Adrenal gland (tissue), 5 donors: ENCODE measurements around the gene CHSY3.

Source experiments
- CTCF ChIP-seq, 6 experiments: fragments of 450-650 bp in 4 of 6; fragments of 200-600 bp in 2 of 6; sonication (generic) in 1 of 6; IDR thresholded peaks; 1 replicate in 5 of 6; 2 replicates in 1 of 6; pipeline versions ENCODE4 v1.5.1 to v1.8.0; 2016 to 2021; ENCODE audit warnings: antibody characterized with exemption in 6 of 6, mild to moderate bottlenecking in 2 of 6, moderate library complexity in 1 of 6
- POLR2A ChIP-seq, 2 donors: fragments of 450-650 bp; IDR thresholded peaks; one replicate each; pipeline ENCODE4 v1.6.1; 2017; ENCODE audit warnings: antibody characterized with exemption in 2 of 2, mild to moderate bottlenecking in 2 of 2, moderate library complexity in 1 of 2
- donor health status: DM: no; HTN: no; CAD: no.

DNA sequence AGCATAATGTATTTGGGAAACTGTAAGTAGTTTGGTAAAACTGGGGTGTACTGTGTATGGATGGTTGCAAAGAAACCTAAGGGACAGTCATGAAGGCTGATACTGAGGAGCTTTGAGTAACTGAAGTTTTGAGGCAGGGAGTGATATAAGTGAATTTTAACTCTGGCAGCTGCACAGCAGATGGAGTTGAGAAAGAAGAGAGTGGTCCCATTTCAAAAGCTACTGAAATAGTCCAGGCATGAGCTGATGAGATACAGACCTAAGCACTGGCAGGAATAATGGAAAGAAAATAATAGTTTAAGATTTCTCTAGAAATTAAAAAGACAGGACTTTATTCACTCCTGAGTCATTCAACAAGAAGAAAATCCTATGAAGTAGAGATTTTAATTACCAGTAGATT, 232.0 kb downstream of the CHSY3 start:
- TF ChIP-seq CTCF (IDR thresholded peaks at IDR 0.05) (no peak), POLR2A (IDR thresholded peaks at IDR 0.05) (no peak)
